Ishikawa (cell line): ENCODE results near the gene RELCH.

Experiments
- CEBPB ChIP-seq: IDR thresholded peaks from 2 replicates; pipeline ENCODE4 v1.6.1; 2012
- CREB1 ChIP-seq: IDR thresholded peaks from 2 replicates; pipeline ENCODE4 v1.6.1; 2012; ENCODE audit warnings: low read depth
- EGR1 ChIP-seq: IDR thresholded peaks from 2 replicates; pipeline ENCODE4 v1.6.1; 2012
- EP300 ChIP-seq: IDR thresholded peaks from 2 replicates; pipeline ENCODE4 v1.6.1; 2012; ENCODE audit warnings: borderline replicate concordance
- FOXM1 ChIP-seq: IDR thresholded peaks from 2 replicates; pipeline ENCODE4 v1.6.1; 2012; ENCODE audit warnings: low read depth, borderline replicate concordance
- MAX ChIP-seq: IDR thresholded peaks from 2 replicates; pipeline ENCODE4 v1.6.1; 2012
- NFIC ChIP-seq: IDR thresholded peaks from 2 replicates; pipeline ENCODE4 v1.6.1; 2012
- RAD21 ChIP-seq: IDR thresholded peaks from 2 replicates; pipeline ENCODE4 v1.6.1; 2012; ENCODE audit warnings: low read depth
- TAF1 ChIP-seq: IDR thresholded peaks from 2 replicates; pipeline ENCODE4 v1.6.1; 2012; ENCODE audit warnings: low read depth, mild to moderate bottlenecking
- TCF12 ChIP-seq: IDR thresholded peaks from 2 replicates; pipeline ENCODE4 v1.6.1; 2012; ENCODE audit warnings: low read depth
- TEAD4 ChIP-seq: IDR thresholded peaks from 2 replicates; pipeline ENCODE4 v1.6.1; 2012
- USF1 ChIP-seq: IDR thresholded peaks from 2 replicates; pipeline ENCODE4 v1.6.1; 2012
- YY1 ChIP-seq: IDR thresholded peaks from 2 replicates; pipeline ENCODE4 v1.6.1; 2012; ENCODE audit warnings: low read depth
- ZBTB7A ChIP-seq: IDR thresholded peaks from 2 replicates; pipeline ENCODE4 v1.6.1; 2012; ENCODE audit warnings: low read depth
- TF ChIP-seq, protein P1 (sequence below): IDR thresholded peaks from 2 replicates; pipeline ENCODE4 v1.6.1; 2012; ENCODE audit warnings: low read depth, mild to moderate bottlenecking

RELCH gene

DNA sequence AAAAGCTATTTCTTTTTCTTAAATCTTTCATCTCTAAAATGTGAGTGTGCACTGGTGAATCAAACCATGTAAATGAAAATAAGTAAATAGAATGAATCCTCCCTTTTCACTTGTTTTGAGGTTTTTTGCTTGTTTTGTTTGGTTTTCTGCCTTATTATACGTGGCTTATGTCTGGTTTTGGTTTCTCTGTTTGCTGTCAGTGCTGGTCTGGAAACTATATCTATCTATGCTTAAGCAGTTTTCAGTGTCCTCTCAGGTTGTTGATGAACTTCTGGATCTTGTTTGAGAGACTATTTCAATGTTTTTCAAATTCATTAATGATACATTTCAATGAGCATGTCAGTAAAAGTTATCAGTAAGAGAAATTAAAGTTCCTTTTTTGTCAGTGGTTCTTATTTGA lies 90.0 kb downstream of the RELCH start:
- TF ChIP-seq TAF1 (no peak), USF1 (no peak), TEAD4 (no peak), YY1 (no peak), TCF12 (no peak), FOXM1 (no peak), NFIC (no peak), EGR1 (no peak), MAX (no peak), RAD21 (no peak), ZBTB7A (no peak), EP300 (no peak), CEBPB (no peak), CREB1 (no peak)
- TF ChIP-seq, protein P1, sequence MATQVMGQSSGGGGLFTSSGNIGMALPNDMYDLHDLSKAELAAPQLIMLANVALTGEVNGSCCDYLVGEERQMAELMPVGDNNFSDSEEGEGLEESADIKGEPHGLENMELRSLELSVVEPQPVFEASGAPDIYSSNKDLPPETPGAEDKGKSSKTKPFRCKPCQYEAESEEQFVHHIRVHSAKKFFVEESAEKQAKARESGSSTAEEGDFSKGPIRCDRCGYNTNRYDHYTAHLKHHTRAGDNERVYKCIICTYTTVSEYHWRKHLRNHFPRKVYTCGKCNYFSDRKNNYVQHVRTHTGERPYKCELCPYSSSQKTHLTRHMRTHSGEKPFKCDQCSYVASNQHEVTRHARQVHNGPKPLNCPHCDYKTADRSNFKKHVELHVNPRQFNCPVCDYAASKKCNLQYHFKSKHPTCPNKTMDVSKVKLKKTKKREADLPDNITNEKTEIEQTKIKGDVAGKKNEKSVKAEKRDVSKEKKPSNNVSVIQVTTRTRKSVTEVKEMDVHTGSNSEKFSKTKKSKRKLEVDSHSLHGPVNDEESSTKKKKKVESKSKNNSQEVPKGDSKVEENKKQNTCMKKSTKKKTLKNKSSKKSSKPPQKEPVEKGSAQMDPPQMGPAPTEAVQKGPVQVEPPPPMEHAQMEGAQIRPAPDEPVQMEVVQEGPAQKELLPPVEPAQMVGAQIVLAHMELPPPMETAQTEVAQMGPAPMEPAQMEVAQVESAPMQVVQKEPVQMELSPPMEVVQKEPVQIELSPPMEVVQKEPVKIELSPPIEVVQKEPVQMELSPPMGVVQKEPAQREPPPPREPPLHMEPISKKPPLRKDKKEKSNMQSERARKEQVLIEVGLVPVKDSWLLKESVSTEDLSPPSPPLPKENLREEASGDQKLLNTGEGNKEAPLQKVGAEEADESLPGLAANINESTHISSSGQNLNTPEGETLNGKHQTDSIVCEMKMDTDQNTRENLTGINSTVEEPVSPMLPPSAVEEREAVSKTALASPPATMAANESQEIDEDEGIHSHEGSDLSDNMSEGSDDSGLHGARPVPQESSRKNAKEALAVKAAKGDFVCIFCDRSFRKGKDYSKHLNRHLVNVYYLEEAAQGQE: no peak

DNA sequence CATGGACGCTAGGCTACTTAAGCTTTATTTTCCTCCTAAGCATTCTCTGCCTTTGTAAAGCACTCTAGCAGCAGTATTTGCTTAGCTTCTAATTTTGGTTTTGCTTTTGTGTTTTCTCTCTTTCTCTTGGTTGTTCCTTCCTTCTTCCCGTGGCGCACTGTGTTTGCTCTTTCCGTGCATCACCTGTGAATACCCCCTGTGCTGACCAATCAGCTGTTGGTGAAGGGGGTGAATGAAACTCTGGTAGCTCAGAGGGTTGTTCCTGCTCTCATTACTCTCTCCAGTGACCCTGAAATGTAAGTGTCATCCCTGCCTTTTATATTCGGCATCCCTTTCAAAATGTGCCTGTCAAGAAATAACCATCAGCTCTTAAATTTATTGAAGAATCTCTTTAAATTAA lies 92.5 kb downstream of the RELCH start:
- TF ChIP-seq FOXM1: no peak
- TF ChIP-seq RAD21: no peak
- no peak for TF ChIP-seq ZBTB7A
- TF ChIP-seq CEBPB: no peak
- no peak for TF ChIP-seq USF1
- TF ChIP-seq CREB1: no peak
- no peak for TF ChIP-seq EP300
- TF ChIP-seq TEAD4: no peak
- TF ChIP-seq TCF12: no peak
- no peak for TF ChIP-seq YY1
- TF ChIP-seq TAF1: no peak
- TF ChIP-seq MAX: no peak
- TF ChIP-seq EGR1: no peak
- TF ChIP-seq, protein P1: no peak
- TF ChIP-seq NFIC: no peak

DNA sequence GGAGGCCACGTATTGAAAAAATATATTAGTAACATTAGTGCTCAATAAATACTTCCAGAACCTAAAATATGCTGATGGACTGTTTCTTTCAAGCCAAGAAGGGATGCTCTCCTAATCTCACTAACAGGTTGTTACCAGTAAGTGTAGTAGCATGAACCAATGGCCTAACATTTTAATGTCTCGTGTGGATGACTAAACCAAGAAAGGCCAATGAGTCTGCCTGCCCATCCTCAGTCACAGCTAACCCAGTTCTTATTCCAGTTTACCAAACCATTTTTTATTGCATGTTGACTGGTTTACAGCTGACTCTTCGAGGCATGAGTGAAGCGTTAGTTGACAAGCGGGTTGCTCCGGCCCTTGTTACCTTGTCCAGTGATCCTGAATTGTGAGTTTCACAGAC lies 93.0 kb downstream of the RELCH start:
- TF ChIP-seq ZBTB7A (no peak), FOXM1 (no peak), TEAD4 (no peak), USF1 (no peak), YY1 (no peak), EP300 (no peak), TAF1 (no peak), EGR1 (no peak), NFIC (no peak), CREB1 (no peak)

GRCh38 chr18:62280786-62281185 lies 93.7 kb downstream of the RELCH start:
- TF ChIP-seq NFIC (no peak), CREB1 (no peak), TEAD4 (no peak), EP300 (no peak), MAX (no peak), USF1 (no peak), YY1 (no peak), ZBTB7A (no peak), TCF12 (no peak), CEBPB (no peak), TAF1 (no peak), FOXM1 (no peak), EGR1 (no peak), RAD21 (no peak)
- TF ChIP-seq, protein P1: no peak
